Suprapubic skin (tissue), 4 donors: Measurements from ENCODE around the gene ASIC4. TPM values are rescaled to one million over a fixed set of nuclear protein-coding genes. Genes with fewer than 3 reads are reported as not detected.

ENCODE experiments used
- DNase-seq, 2 donors: peaks; one replicate each; pipeline ENCODE4 v3.0.0-alpha.2; 2019; ENCODE audit warnings: low spot score in 2 of 2
- H3K27ac ChIP-seq: fragments of 200-600 bp; sonication (generic); one replicate; pipeline ENCODE4 v1.5.1; 2019
- H3K27me3 ChIP-seq: fragments of 200-600 bp; sonication (generic); one replicate; pipeline ENCODE4 v1.5.1; 2019
- H3K36me3 ChIP-seq: fragments of 200-600 bp; sonication (generic); one replicate; pipeline ENCODE4 v1.5.1; 2019
- H3K4me1 ChIP-seq: fragments of 200-600 bp; sonication (generic); one replicate; pipeline ENCODE4 v1.5.1; 2019
- H3K4me3 ChIP-seq: fragments of 200-600 bp; sonication (generic); one replicate; pipeline ENCODE4 v1.5.1; 2019; ENCODE audit warnings: mild to moderate bottlenecking
- H3K9me3 ChIP-seq: fragments of 200-600 bp; sonication (generic); one replicate; pipeline ENCODE4 v1.5.1; 2019
- CTCF ChIP-seq, 2 donors: fragments of 200-600 bp in 1 of 2; fragments of 450-650 bp in 1 of 2; sonication (generic) in 1 of 2; IDR thresholded peaks; one replicate each; pipeline ENCODE4 v1.5.1; 2016 to 2019; ENCODE audit warnings: antibody characterized with exemption in 2 of 2, mild to moderate bottlenecking in 1 of 2, moderate library complexity in 1 of 2
- EP300 ChIP-seq: sonication (generic); formaldehyde crosslinking; IDR thresholded peaks from one replicate; pipeline ENCODE4 v1.6.1; 2017; ENCODE audit warnings: antibody characterized with exemption
- POLR2A ChIP-seq, 2 donors: fragments of 450-650 bp; IDR thresholded peaks; one replicate each; pipeline ENCODE4 v1.6.1; 2017; ENCODE audit warnings: antibody characterized with exemption in 2 of 2, mild to moderate bottlenecking in 2 of 2, moderate library complexity in 2 of 2
- POLR2AphosphoS5 ChIP-seq, 3 donors: sonication (generic); formaldehyde crosslinking; IDR thresholded peaks; one replicate each; pipeline ENCODE4 v1.6.1; 2017; ENCODE audit warnings: antibody characterized with exemption in 3 of 3
- WGBS: methylation state at CpG from one replicate; pipeline ENCODE4 v1.1.5; 2018; 5-methylcytosine and 5-hydroxymethylcytosine counted together
- total RNA-seq, 4 donors: library from RNA; depleted of rRNA; stranded (reverse); fragments of >200 nt; gene quantifications; one replicate each; pipeline ENCODE4 v1.1.0, GENCODE V29; 2016

Gene ASIC4
- total RNA-seq, 4 donors from 2014 or later: not detected

GRCh38 chr2:219555956-219556355 lies 41.7 kb downstream of the ASIC4 start:
- Histone ChIP-seq H3K27ac (no peak overlapping the region), H3K27me3 (peaks cover 25% of the 10 kb centered on the region), H3K4me1 (peaks cover 22% of the 10 kb centered on the region), H3K4me3 (no peak overlapping the region), H3K36me3 (peaks cover 9% of the 10 kb centered on the region), H3K9me3 (no peaks in the 10 kb centered on the region)
- DNase-seq: no peak
- TF ChIP-seq POLR2AphosphoS5 (IDR thresholded peaks at IDR 0.05): no peak
- no peak for TF ChIP-seq EP300
- no peak for TF ChIP-seq POLR2A (IDR thresholded peaks at IDR 0.05)
- no peak for TF ChIP-seq CTCF (IDR thresholded peaks at IDR 0.05)
- WGBS: 92% methylated on average over 15 of the region's 20 CpGs

- 93% methylated on average over 13 of the region's 19 CpGs for WGBS
- no peak for DNase-seq
- Histone ChIP-seq H3K4me3 (no peak overlapping the region), H3K27me3 (peaks cover 21% of the 10 kb centered on the region), H3K36me3 (peaks cover 9% of the 10 kb centered on the region), H3K4me1 (peaks cover 19% of the 10 kb centered on the region), H3K27ac (no peak overlapping the region), H3K9me3 (no peaks in the 10 kb centered on the region)
- TF ChIP-seq POLR2A (IDR thresholded peaks at IDR 0.05) (no peak), EP300 (no peak), CTCF (IDR thresholded peaks at IDR 0.05) (no peak), POLR2AphosphoS5 (IDR thresholded peaks at IDR 0.05) (no peak)
Observed at GRCh38 chr2:219556413-219556812, 42.1 kb downstream of the ASIC4 start.

- Histone ChIP-seq H3K27ac (no peak overlapping the region), H3K36me3 (peaks cover 9% of the 10 kb centered on the region), H3K27me3 (peaks cover 14% of the 10 kb centered on the region), H3K4me1 (peaks cover 10% of the 10 kb centered on the region), H3K4me3 (no peak overlapping the region), H3K9me3 (no peaks in the 10 kb centered on the region)
- WGBS: 91% methylated on average over 19 of the region's 21 CpGs
- peak in 1 of 2 donors; percentile 58 for DNase-seq
- TF ChIP-seq CTCF (IDR thresholded peaks at IDR 0.05) (no peak), POLR2AphosphoS5 (IDR thresholded peaks at IDR 0.05) (no peak), EP300 (no peak), POLR2A (IDR thresholded peaks at IDR 0.05) (no peak)
Observed at GRCh38 chr2:219557320-219557719, 43.0 kb downstream of the ASIC4 start.

GRCh38 chr2:219557791-219558785 lies 43.8 kb downstream of the ASIC4 start:
- 90% methylated on average over 3 of the region's 25 CpGs for WGBS

GRCh38 chr2:219559156-219559915 lies 45.1 kb downstream of the ASIC4 start:
- WGBS: 80% methylated on average over 11 of the region's 20 CpGs
- H3K27me3 ChIP-seq: no peaks in the 10 kb centered on the region
- no peaks in the 10 kb centered on the region for H3K4me1 ChIP-seq
- no peak overlapping the region for H3K4me3 ChIP-seq
- no peak for TF ChIP-seq POLR2AphosphoS5 (IDR thresholded peaks at IDR 0.05)
- no peak for TF ChIP-seq CTCF (IDR thresholded peaks at IDR 0.05)
- TF ChIP-seq EP300: no peak
- no peak for TF ChIP-seq POLR2A (IDR thresholded peaks at IDR 0.05)
- peak in 1 of 2 donors; percentile 46 for DNase-seq
- no peak overlapping the region for H3K27ac ChIP-seq
- peaks cover 9% of the 10 kb centered on the region for H3K36me3 ChIP-seq
- no peaks in the 10 kb centered on the region for H3K9me3 ChIP-seq

More at GRCh38 chr2:219557791-219558785, 43.8 kb downstream of the ASIC4 start:
- peaks cover 10% of the 10 kb centered on the region for H3K27me3 ChIP-seq
- peaks cover 2% of the 10 kb centered on the region for H3K4me1 ChIP-seq
- H3K4me3 ChIP-seq: no peak overlapping the region
- peaks cover 9% of the 10 kb centered on the region for H3K36me3 ChIP-seq
- H3K9me3 ChIP-seq: no peaks in the 10 kb centered on the region
- no peak for TF ChIP-seq EP300
- TF ChIP-seq POLR2A (IDR thresholded peaks at IDR 0.05): no peak
- peak in 1 of 2 donors; percentile 56 for DNase-seq
- no peak overlapping the region for H3K27ac ChIP-seq
